Activated CD4-positive, alpha-beta memory T cell treated with anti-CD3 and anti-CD28 coated beads for 36 hours (primary cell): ENCODE data around the gene TTC23L. TPM values are rescaled to one million over a fixed set of nuclear protein-coding genes. Genes with fewer than 3 reads are reported as not detected.

Experiments used
- CTCF ChIA-PET: fragments of 350-600 bp; sonication (Branson Sonifier 250); formaldehyde crosslinking; loops from one replicate; lab custom pipeline; 2021; ENCODE audit warnings: antibody characterized with exemption, inconsistent platforms; lab: Charles Lee
- POLR2A ChIA-PET: fragments of 350-600 bp; sonication (Branson Sonifier 250); formaldehyde crosslinking; loops from one replicate; lab custom pipeline; 2021; ENCODE audit warnings: antibody characterized with exemption; lab: Charles Lee
- DNase-seq: peaks from one replicate; pipeline ENCODE4 v3.0.0-alpha.2; 2020
- H3K27ac Mint-ChIP-seq: one replicate; pipeline ENCODE4 v1.8.0; 2021; ENCODE audit warnings: mixed read lengths
- H3K27me3 Mint-ChIP-seq: one replicate; pipeline ENCODE4 v1.8.0; 2021; ENCODE audit warnings: mixed read lengths
- H3K36me3 Mint-ChIP-seq: one replicate; pipeline ENCODE4 v1.8.0; 2021; ENCODE audit warnings: mixed read lengths
- H3K4me1 Mint-ChIP-seq: one replicate; pipeline ENCODE4 v1.8.0; 2021; ENCODE audit warnings: low read depth, mixed read lengths
- H3K4me3 Mint-ChIP-seq: one replicate; pipeline ENCODE4 v1.8.0; 2021; ENCODE audit warnings: mild to moderate bottlenecking, mixed read lengths
- H3K9me3 Mint-ChIP-seq: one replicate; pipeline ENCODE4 v1.8.0; 2021; ENCODE audit warnings: mixed read lengths
- intact Hi-C: fragments of 100-400 bp; cut with micrococcal nuclease; formaldehyde crosslinking; loops from one replicate; pipeline ENCODE4 v1.15.1; 2023
- total RNA-seq, 2 experiments: library from RNA; stranded (reverse); gene quantifications; one replicate each; pipeline ENCODE4 v1.2.3, GENCODE V29; 2021

Gene TTC23L
- total RNA-seq, 2 experiments from 2014 or later, result 0.07 TPM; not detected in 1

DNA sequence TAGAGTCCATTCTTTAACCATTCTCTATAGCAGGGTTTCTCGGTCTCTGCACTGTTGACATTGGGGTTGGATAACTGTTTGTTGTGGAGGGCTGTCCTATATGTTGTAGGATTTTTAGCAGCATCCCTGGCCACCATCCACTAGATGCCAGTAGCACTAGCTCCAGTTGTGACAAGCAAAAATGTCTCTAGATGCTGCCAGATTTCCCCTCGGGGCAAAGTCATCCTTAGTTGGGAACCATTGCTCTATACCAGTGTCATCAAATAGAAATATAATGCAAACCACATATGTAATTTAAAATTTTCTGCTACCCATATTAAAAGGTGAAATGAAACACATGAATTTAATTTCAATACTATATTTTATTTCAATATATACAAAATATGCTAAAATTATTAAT lies 2.9 kb downstream of the TTC23L start:
- H3K9me3 Mint-ChIP-seq, result no peaks in the 10 kb centered on the region
- H3K27ac Mint-ChIP-seq, result no peak overlapping the region
- DNase-seq, result no peak
- no peaks in the 10 kb centered on the region for H3K36me3 Mint-ChIP-seq
- POLR2A ChIA-PET, result no interaction called here
- H3K27me3 Mint-ChIP-seq, result no peaks in the 10 kb centered on the region
- intact Hi-C loops, result no loop called here
- H3K4me3 Mint-ChIP-seq, result no peak overlapping the region
- CTCF ChIA-PET, result interaction anchor here (1.1 kb wide), 1 partner anchor 73 kb away, joined by 3 read pairs; the partner anchor contains the start of genes BRIX1 and RAD1
- H3K4me1 Mint-ChIP-seq, result peaks cover 9% of the 10 kb centered on the region

DNA sequence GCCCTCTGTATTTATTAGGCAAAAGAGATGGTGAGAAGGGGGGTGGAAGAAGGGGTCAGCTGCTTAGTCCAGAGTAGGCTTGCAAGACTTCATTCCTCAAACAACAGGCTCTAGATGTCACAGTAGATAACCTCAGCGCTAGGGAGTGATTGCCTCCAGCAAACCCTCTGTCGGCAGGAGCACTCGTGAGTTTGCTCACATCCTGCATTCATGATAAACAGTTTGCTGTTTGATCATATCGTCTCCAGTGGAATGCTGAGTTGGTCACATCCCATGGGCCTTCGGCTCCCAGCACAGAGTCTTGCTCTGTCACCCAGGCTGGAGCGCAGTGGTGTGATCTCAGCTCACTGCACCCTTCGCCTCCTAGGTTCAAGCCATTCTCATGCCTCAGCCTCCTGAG lies 3.6 kb downstream of the TTC23L start:
- peaks cover 9% of the 10 kb centered on the region for H3K4me1 Mint-ChIP-seq
- no peak for DNase-seq
- no peak overlapping the region for H3K27ac Mint-ChIP-seq
- H3K4me3 Mint-ChIP-seq, result no peak overlapping the region
- intact Hi-C loops, result no loop called here
- H3K27me3 Mint-ChIP-seq, result no peaks in the 10 kb centered on the region
- CTCF ChIA-PET, result no interaction called here
- POLR2A ChIA-PET, result no interaction called here
- H3K36me3 Mint-ChIP-seq, result no peaks in the 10 kb centered on the region
- H3K9me3 Mint-ChIP-seq, result no peaks in the 10 kb centered on the region

DNA sequence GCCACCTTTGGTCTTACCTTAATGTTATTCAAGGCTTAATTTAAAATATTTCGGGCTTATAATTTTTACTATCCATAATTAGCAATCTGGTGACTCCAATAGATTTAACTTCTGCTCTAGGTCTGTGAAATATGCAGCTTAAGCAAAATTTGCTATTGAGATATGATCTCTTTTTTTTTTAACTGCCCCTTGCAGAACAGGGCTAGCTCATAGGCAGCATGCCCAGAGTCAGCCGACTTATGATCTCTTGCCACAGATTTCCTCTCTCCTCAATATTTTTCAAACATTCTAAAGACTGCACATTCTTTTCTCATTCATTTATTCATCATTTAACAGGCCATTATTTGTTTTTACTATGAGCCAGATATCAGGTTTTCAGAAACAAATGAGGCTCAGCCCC lies 4.5 kb downstream of the TTC23L start:
- Mint-ChIP-seq H3K4me1 (peaks cover 5% of the 10 kb centered on the region), H3K36me3 (no peaks in the 10 kb centered on the region), H3K27ac (no peak overlapping the region), H3K9me3 (no peaks in the 10 kb centered on the region), H3K27me3 (peaks cover 3% of the 10 kb centered on the region), H3K4me3 (no peak overlapping the region)
- DNase-seq, result no peak
- intact Hi-C loops, result no loop called here
- CTCF ChIA-PET, result no interaction called here
- POLR2A ChIA-PET, result no interaction called here

DNA sequence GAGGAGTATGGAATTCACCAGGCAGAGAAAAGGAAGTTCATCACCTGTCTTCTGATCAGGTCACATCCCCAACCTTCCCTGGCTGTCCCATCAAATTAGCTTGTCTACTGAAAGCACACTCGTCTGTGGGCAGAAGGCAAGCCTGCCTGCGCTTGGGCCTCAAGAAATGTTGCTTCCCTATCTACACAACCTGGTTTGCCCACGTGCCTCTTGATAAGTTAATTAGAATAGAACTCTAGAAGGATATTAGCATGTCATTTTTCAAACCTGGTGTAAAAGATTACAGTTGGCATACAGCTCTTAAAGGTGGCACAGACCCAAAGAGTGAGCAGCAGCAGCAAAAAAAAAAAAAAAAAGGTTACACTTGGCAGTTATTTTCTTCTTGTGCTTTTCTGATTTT lies 5.1 kb downstream of the TTC23L start:
- intact Hi-C loops, result no loop called here
- H3K4me1 Mint-ChIP-seq, result peaks cover 4% of the 10 kb centered on the region
- no peak for DNase-seq
- no peak overlapping the region for H3K27ac Mint-ChIP-seq
- no peaks in the 10 kb centered on the region for H3K9me3 Mint-ChIP-seq
- no peak overlapping the region for H3K4me3 Mint-ChIP-seq
- ChIA-PET POLR2A (no interaction called here), CTCF (interaction anchor here (0.7 to 1.1 kb wide), 2 partner anchors 10 to 54 kb away, joined by 3 to 4 read pairs; no protein-coding TSS in a partner anchor)
- H3K36me3 Mint-ChIP-seq, result no peaks in the 10 kb centered on the region
- H3K27me3 Mint-ChIP-seq, result peaks cover 4% of the 10 kb centered on the region

DNA sequence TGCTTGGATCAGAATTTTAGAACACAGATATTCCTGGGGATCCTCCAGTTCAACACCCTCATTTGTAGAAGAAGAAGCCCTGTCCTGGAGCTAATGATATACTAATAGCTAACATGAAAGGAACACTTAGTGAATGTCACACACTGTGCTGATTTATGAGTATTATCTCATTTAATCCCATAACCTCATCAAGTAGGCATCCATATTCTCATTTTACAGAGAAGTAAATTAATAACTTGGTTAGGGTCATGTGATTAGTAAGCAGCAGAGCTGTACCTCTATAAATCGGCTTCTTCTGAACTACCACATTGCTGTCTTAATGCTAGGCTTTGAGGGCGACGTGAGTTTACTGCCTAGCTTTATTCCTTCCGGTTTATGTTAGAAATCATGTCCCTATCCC lies 6.0 kb downstream of the TTC23L start:
- no peaks in the 10 kb centered on the region for H3K36me3 Mint-ChIP-seq
- H3K9me3 Mint-ChIP-seq, result no peaks in the 10 kb centered on the region
- CTCF ChIA-PET, result interaction anchor here (1.1 to 1.8 kb wide), 2 partner anchors 53 to 359 kb away, joined by 4 read pairs; no protein-coding TSS in a partner anchor
- intact Hi-C loops, result no loop called here
- H3K4me3 Mint-ChIP-seq, result no peak overlapping the region
- H3K27ac Mint-ChIP-seq, result no peak overlapping the region
- H3K27me3 Mint-ChIP-seq, result peaks cover 4% of the 10 kb centered on the region
- no peak for DNase-seq
- no peaks in the 10 kb centered on the region for H3K4me1 Mint-ChIP-seq
- POLR2A ChIA-PET, result no interaction called here

DNA sequence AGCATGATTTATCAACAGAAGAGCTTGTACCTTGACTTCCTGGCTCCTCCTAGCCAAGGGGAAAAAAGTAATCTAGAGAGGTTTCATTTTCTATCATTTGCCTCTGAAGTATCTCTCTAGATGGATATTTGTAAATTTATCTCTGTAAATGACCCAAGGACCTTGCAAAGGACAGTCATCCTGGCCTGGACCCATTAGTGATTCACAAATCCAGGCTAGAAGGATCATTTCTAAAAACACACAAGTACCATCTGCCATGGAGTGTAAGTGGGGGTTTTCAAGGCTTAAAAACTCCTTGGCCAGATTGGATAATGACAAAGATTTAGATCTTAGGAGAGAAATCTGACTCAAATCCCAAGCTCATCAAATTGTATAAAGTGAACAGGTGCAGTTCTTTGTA lies 8.1 kb downstream of the TTC23L start:
- ChIA-PET POLR2A (no interaction called here), CTCF (no interaction called here)
- Mint-ChIP-seq H3K9me3 (no peaks in the 10 kb centered on the region), H3K4me3 (no peak overlapping the region), H3K36me3 (no peaks in the 10 kb centered on the region), H3K27me3 (peaks cover 4% of the 10 kb centered on the region), H3K4me1 (no peaks in the 10 kb centered on the region), H3K27ac (no peak overlapping the region)
- no peak for DNase-seq
- intact Hi-C loops, result no loop called here

DNA sequence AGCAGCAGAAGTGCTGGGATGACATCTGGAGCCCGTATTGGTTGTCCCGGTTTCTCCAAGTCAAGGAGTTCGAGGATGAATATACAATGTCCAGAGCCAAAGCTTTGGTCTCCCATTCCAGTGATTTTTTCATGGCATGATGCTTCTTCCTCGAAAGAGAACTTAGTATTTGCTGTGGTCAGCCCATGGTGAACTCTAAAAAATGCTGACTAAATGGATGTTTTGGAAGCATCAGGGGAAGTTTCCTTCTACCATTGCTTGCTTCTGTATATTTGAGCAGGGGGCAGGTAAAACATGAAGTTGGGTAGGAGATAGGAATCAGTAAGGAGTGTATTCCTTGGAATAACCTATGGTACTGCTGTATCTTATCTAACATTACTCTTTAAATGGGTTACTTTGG lies 8.6 kb downstream of the TTC23L start:
- Mint-ChIP-seq H3K4me3 (no peak overlapping the region), H3K36me3 (no peaks in the 10 kb centered on the region), H3K27ac (no peak overlapping the region), H3K27me3 (peaks cover 4% of the 10 kb centered on the region), H3K4me1 (no peaks in the 10 kb centered on the region), H3K9me3 (no peaks in the 10 kb centered on the region)
- no peak for DNase-seq
- CTCF ChIA-PET, result no interaction called here
- POLR2A ChIA-PET, result no interaction called here
- intact Hi-C loops, result no loop called here

DNA sequence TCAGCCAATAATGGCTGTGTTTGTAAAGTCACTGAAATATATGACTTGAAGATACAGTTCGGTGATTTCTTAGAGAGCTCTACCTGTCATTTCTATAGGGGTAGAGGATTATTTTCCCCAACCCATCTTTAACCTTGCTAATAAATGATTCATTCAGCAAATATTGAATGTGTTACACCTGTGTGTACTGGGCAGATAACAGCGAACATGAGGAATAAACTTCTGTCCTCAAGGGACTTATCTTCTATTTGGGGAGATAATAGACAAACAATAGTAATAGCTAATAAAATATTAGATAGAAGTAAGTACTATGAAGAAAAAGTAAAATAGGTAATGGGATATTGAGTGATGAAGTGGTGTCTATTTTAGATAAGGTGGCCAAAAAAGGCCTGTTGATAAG lies 9.3 kb downstream of the TTC23L start:
- H3K9me3 Mint-ChIP-seq, result no peaks in the 10 kb centered on the region
- no peaks in the 10 kb centered on the region for H3K36me3 Mint-ChIP-seq
- ChIA-PET POLR2A (interaction anchor here (0.7 kb wide), 1 partner anchor 9 kb away, joined by 3 read pairs; the partner anchor contains the start of gene TTC23L), CTCF (interaction anchor here (0.7 to 1.5 kb wide), 3 partner anchors 50 to 362 kb away, joined by 3 to 6 read pairs (median 4); no protein-coding TSS in a partner anchor)
- intact Hi-C loops, result no loop called here
- H3K4me3 Mint-ChIP-seq, result no peak overlapping the region
- DNase-seq, result no peak
- H3K27me3 Mint-ChIP-seq, result peaks cover 4% of the 10 kb centered on the region
- H3K4me1 Mint-ChIP-seq, result no peaks in the 10 kb centered on the region
- H3K27ac Mint-ChIP-seq, result no peak overlapping the region

DNA sequence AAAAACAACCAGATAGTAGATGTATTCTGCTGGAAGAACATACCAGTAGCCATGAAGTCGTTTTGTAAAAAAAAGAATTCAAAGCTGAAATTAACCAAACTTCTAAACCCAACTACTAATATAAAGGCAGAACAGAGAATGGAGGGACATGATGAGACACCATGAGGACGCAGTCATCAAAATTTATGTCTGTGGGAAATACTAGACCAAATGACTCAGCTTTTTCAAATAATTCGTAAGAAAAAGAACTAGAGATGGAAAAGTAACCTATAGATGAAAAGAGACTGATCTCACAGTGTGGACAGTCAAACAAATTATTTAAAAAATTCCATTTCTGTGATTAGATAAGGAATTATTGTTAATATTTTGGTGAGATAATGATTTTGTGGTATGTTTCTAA lies 10.3 kb downstream of the TTC23L start:
- intact Hi-C loops, result no loop called here
- H3K9me3 Mint-ChIP-seq, result no peaks in the 10 kb centered on the region
- H3K4me3 Mint-ChIP-seq, result no peak overlapping the region
- peaks cover 4% of the 10 kb centered on the region for H3K27me3 Mint-ChIP-seq
- CTCF ChIA-PET, result interaction anchor here (0.9 to 1.5 kb wide), 2 partner anchors 49 to 361 kb away, joined by 3 to 6 read pairs; no protein-coding TSS in a partner anchor
- no peak overlapping the region for H3K27ac Mint-ChIP-seq
- POLR2A ChIA-PET, result no interaction called here
- no peaks in the 10 kb centered on the region for H3K36me3 Mint-ChIP-seq
- DNase-seq, result no peak
- H3K4me1 Mint-ChIP-seq, result no peaks in the 10 kb centered on the region

DNA sequence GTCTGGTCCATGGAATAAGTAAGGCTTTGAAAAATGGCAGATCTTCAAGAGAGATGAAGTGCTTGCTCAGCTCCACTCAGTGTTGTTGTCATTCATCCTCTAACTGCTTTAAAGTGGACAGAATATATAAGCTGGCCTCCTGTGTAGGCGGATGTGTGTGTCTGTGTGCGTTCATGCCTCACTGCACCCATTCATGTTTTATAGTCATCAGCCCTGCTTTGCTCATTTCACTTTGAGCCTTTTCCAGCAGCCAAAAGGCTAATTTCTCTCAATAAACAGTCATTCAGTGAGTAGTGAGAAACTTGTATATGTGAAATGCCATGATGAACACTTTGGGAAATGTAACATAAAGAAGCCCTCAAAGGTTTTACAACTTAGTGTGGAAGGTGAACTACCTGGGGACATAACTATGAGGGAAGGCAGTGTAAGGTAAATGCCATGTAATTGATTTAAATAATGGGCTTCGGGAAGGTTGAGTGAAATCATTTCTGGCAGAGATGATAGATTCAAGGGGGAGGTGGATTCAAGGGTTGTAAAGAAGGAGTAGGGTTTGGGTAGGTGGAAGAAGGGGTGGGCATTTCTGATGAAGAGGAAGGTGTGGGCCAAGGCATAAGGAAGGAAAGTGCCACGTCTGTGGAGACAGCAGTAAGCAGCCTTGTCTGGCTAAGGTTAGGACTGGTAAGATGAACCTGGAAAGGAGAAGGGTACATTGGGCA lies 15.7 kb downstream of the TTC23L start:
- ChIA-PET POLR2A (no interaction called here), CTCF (interaction anchor here (0.7 to 0.8 kb wide), 2 partner anchors 10 to 28 kb away, joined by 3 read pairs; no protein-coding TSS in a partner anchor)
- H3K4me3 Mint-ChIP-seq, result no peak overlapping the region
- no peaks in the 10 kb centered on the region for H3K4me1 Mint-ChIP-seq
- intact Hi-C loops, result no loop called here
- no peaks in the 10 kb centered on the region for H3K36me3 Mint-ChIP-seq
- DNase-seq, result no peak
- H3K9me3 Mint-ChIP-seq, result no peaks in the 10 kb centered on the region
- H3K27me3 Mint-ChIP-seq, result no peaks in the 10 kb centered on the region
- no peak overlapping the region for H3K27ac Mint-ChIP-seq

DNA sequence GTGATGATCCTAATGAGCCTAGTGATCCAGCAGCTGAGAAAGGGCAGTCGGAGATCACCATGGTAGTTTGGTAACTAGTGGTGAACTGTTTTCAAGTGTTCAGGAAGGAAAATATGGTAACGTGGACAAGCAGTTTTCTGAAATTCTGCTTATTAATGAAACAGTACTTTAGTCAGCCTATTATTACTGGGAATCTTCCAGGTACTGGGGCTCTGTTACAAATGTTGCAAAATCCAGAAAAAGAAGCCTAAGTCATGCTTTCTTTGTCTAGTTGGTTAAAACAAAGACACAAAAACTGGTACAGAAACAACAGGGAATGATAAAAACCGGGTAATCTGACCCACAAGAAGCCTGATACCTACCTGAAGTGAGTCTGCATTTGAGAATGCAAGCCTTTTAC lies 18.2 kb downstream of the TTC23L start:
- DNase-seq, result no peak
- Mint-ChIP-seq H3K4me1 (no peaks in the 10 kb centered on the region), H3K4me3 (no peak overlapping the region), H3K27ac (no peak overlapping the region), H3K27me3 (no peaks in the 10 kb centered on the region), H3K36me3 (no peaks in the 10 kb centered on the region), H3K9me3 (no peaks in the 10 kb centered on the region)
- intact Hi-C loops, result no loop called here
- ChIA-PET POLR2A (no interaction called here), CTCF (no interaction called here)

DNA sequence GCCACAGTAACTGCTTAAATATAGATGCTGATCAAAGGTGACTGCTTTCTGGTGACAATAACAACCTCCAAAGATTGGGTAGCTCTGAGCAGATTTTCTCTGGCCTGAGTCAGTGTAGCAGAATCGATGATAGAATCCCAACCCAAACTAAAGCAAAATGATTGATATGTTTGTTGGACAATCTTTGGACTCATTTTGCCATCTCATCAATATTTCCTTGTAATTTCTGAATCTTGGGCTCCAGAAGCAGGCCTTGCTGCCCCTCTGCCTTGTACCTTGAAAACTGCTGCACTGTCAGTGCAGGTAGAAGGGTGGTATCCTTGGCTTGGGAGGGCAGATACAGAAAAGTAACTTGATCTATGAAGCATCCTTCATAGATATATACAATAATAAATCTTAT lies 18.9 kb downstream of the TTC23L start:
- no peaks in the 10 kb centered on the region for H3K9me3 Mint-ChIP-seq
- no peak overlapping the region for H3K4me3 Mint-ChIP-seq

DNA sequence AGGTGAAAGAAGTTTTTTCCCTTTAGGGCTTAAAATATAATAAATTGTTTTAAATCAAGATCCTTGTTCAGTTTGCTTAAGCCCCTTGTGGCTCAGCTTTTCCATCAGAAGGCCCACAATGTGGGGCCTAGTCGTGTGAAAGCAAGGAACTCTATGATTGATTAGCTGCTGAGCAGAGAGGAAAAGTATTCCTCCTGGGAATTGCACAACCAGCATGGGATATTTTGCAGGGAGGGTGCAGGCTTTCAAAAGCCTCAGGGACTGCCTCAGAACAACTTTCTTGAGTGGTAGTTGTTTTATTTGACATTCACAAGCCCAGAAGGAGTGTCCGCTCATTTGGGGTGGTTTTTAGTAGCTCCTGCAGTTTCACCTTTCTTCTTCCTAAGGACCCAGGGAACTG lies 19.8 kb downstream of the TTC23L start:
- no peaks in the 10 kb centered on the region for H3K4me1 Mint-ChIP-seq
- POLR2A ChIA-PET, result no interaction called here

More for the DNA sequence above, 18.9 kb downstream of the TTC23L start:
- DNase-seq, result no peak
- H3K36me3 Mint-ChIP-seq, result no peaks in the 10 kb centered on the region
- H3K27me3 Mint-ChIP-seq, result no peaks in the 10 kb centered on the region
- intact Hi-C loops, result no loop called here
- POLR2A ChIA-PET, result no interaction called here
- CTCF ChIA-PET, result interaction anchor here (0.7 to 1.5 kb wide), 2 partner anchors 13 to 40 kb away, joined by 3 read pairs; no protein-coding TSS in a partner anchor
- no peaks in the 10 kb centered on the region for H3K4me1 Mint-ChIP-seq
- no peak overlapping the region for H3K27ac Mint-ChIP-seq

More for the DNA sequence above, 19.8 kb downstream of the TTC23L start:
- Mint-ChIP-seq H3K27ac (no peak overlapping the region), H3K27me3 (no peaks in the 10 kb centered on the region), H3K4me3 (no peak overlapping the region), H3K36me3 (no peaks in the 10 kb centered on the region), H3K9me3 (no peaks in the 10 kb centered on the region)
- intact Hi-C loops, result no loop called here
- no peak for DNase-seq
- CTCF ChIA-PET, result interaction anchor here (1.5 kb wide), 1 partner anchor 39 kb away, joined by 3 read pairs; no protein-coding TSS in a partner anchor
